Measurements from ENCODE around the gene RFX8.

DNA sequence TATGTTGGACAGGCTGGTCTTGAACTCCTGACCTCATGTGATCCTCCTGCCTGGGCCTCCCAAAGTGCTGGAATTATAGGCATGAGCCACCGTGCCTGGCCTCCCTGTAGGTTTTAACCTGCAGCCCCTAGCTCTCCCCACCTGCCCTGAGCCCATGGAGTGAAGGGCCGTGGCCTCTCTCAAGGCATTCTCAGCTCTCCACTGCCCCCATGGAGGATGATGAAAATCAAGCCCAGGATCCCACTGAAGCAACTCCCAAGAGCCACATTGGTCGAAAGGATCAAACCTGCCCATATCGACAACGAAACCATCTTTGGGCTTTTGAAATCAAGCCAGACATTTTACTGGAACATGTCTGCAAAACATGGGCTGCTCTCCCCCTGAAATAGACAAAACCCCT is 65.2 kb downstream of the RFX8 start:
- TF ChIP-seq ETV6 (IDR thresholded peaks at IDR 0.05; ENCODE audit: borderline replicate concordance in 1 of 2, low read depth in 2 of 2, low read length in 1 of 2) (no peak), ETV6 (CRISPR knock-in tag; IDR thresholded peaks at IDR 0.05; ENCODE audit: borderline replicate concordance) (no peak), ZNF217 (CRISPR knock-in tag; IDR thresholded peaks at IDR 0.05) (no peak), ZNF282 (CRISPR knock-in tag; IDR thresholded peaks at IDR 0.05) (no peak), CSDE1 (IDR thresholded peaks at IDR 0.05) (no peak), LCOR (CRISPR knock-in tag; IDR thresholded peaks at IDR 0.05) (no peak), LEF1 (IDR thresholded peaks at IDR 0.05) (no peak), TAF7 (tag; IDR thresholded peaks at IDR 0.05) (no peak), SMAD4 (CRISPR knock-in tag; conservative IDR thresholded peaks at IDR 0.05) (no peak), EP300 (IDR thresholded peaks at IDR 0.05; ENCODE audit: low read length) (no peak), POLR2A (conservative IDR thresholded peaks at IDR 0.05) (no peak)
- TF ChIP-seq, protein P1, sequence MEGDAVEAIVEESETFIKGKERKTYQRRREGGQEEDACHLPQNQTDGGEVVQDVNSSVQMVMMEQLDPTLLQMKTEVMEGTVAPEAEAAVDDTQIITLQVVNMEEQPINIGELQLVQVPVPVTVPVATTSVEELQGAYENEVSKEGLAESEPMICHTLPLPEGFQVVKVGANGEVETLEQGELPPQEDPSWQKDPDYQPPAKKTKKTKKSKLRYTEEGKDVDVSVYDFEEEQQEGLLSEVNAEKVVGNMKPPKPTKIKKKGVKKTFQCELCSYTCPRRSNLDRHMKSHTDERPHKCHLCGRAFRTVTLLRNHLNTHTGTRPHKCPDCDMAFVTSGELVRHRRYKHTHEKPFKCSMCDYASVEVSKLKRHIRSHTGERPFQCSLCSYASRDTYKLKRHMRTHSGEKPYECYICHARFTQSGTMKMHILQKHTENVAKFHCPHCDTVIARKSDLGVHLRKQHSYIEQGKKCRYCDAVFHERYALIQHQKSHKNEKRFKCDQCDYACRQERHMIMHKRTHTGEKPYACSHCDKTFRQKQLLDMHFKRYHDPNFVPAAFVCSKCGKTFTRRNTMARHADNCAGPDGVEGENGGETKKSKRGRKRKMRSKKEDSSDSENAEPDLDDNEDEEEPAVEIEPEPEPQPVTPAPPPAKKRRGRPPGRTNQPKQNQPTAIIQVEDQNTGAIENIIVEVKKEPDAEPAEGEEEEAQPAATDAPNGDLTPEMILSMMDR (IDR thresholded peaks at IDR 0.05 in 2 of 3, conservative IDR thresholded peaks at IDR 0.05 in 1 of 3; ENCODE audit: insufficient read depth in 2 of 3, low read depth in 1 of 3, low read length in 3 of 3), result no peak
- TF ChIP-seq, protein P2, sequence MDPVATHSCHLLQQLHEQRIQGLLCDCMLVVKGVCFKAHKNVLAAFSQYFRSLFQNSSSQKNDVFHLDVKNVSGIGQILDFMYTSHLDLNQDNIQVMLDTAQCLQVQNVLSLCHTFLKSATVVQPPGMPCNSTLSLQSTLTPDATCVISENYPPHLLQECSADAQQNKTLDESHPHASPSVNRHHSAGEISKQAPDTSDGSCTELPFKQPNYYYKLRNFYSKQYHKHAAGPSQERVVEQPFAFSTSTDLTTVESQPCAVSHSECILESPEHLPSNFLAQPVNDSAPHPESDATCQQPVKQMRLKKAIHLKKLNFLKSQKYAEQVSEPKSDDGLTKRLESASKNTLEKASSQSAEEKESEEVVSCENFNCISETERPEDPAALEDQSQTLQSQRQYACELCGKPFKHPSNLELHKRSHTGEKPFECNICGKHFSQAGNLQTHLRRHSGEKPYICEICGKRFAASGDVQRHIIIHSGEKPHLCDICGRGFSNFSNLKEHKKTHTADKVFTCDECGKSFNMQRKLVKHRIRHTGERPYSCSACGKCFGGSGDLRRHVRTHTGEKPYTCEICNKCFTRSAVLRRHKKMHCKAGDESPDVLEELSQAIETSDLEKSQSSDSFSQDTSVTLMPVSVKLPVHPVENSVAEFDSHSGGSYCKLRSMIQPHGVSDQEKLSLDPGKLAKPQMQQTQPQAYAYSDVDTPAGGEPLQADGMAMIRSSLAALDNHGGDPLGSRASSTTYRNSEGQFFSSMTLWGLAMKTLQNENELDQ (CRISPR knock-in tag; IDR thresholded peaks at IDR 0.05; ENCODE audit: borderline replicate concordance), result no peak
- TF ChIP-seq, protein P3, sequence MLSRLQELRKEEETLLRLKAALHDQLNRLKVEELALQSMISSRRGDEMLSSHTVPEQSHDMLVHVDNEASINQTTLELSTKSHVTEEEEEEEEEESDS (CRISPR knock-in tag; IDR thresholded peaks at IDR 0.05), result no peak

Data from K562 (cell line).